Endothelial cell of umbilical vein (primary cell): ENCODE results near the gene MAML2.

Experiments
- CTCF ChIP-seq, 2 donors: IDR thresholded peaks; 1 replicate in 1 of 2; 2 replicates in 1 of 2; pipeline ENCODE4 v1.5.1; 2011; ENCODE audit warnings: low read length in 2 of 2, mild to moderate bottlenecking in 2 of 2, moderate library complexity in 2 of 2, control low read depth in 1 of 2, inconsistent platforms in 1 of 2, low read depth in 1 of 2; ENCODE audit not compliant: insufficient read depth in 1 of 2; ENCODE audit errors: extremely low read depth in 1 of 2
- POLR2A ChIP-seq: IDR thresholded peaks from 2 replicates; pipeline ENCODE4 v1.6.1; 2012; ENCODE audit warnings: low read depth, mild to moderate bottlenecking, control low read depth, low read length
- POLR2AphosphoS5 ChIP-seq: IDR thresholded peaks from 2 replicates; pipeline ENCODE4 v1.6.1; 2012; ENCODE audit warnings: low read depth, mild to moderate bottlenecking, control low read depth, low read length, moderate library complexity; ENCODE audit not compliant: insufficient read depth

GRCh38 chr11:96015906-96016565, 327.0 kb downstream of the MAML2 start:
- no peak for TF ChIP-seq CTCF (IDR thresholded peaks at IDR 0.05; ENCODE audit: extremely low read depth in 1 of 2, insufficient read depth in 1 of 2, low read depth in 1 of 2, low read length in 2 of 2)
- TF ChIP-seq POLR2A, result no peak
- TF ChIP-seq POLR2AphosphoS5, result no peak
